K562 (cell line): ENCODE measurements around the gene EOMES.

Source experiments
- CBFB ChIP-seq: sonication (generic); formaldehyde crosslinking; IDR thresholded peaks from 2 replicates; pipeline ENCODE4 v1.4.0; 2020; ENCODE audit warnings: mild to moderate bottlenecking, missing genetic modification reagents
- CEBPB ChIP-seq: fragments of 450-650 bp; IDR thresholded peaks from 2 replicates; pipeline ENCODE4 v1.6.1; 2016; ENCODE audit warnings: missing genetic modification characterization, missing compliant biosample characterization
- CREB1 ChIP-seq, 2 experiments: sonication (generic) in 1 of 2; formaldehyde crosslinking in 1 of 2; IDR thresholded peaks; 2 replicates each; pipeline versions ENCODE4 v1.6.1 to v1.8.0; 2012 to 2022; ENCODE audit warnings: inconsistent platforms in 1 of 2, mild to moderate bottlenecking in 1 of 2, missing genetic modification reagents in 1 of 2, moderate library complexity in 1 of 2
- ESRRA ChIP-seq: fragments of 450-650 bp; IDR thresholded peaks from 2 replicates; pipeline ENCODE4 v1.6.1; 2014; ENCODE audit warnings: low read depth, mild to moderate bottlenecking, moderate library complexity, borderline replicate concordance
- FOXP1 ChIP-seq: sonication (generic); formaldehyde crosslinking; IDR thresholded peaks from 2 replicates; pipeline ENCODE4 v1.8.0; 2022; ENCODE audit warnings: mild to moderate bottlenecking, missing genetic modification reagents
- JUND ChIP-seq, 2 experiments: IDR thresholded peaks; 2 replicates in 1 of 2; 3 replicates in 1 of 2; pipeline ENCODE4 v1.6.1; 2011; ENCODE audit warnings: borderline replicate concordance in 2 of 2, low read depth in 2 of 2, low read length in 2 of 2, improper control_type of control experiment in 1 of 2, missing biosample characterization in 1 of 2, missing genetic modification characterization in 1 of 2, missing genetic modification reagents in 1 of 2
- KAT2B ChIP-seq: IDR thresholded peaks from one replicate; pipeline ENCODE4 v1.6.1; 2012; ENCODE audit warnings: low read depth, mild to moderate bottlenecking, control low read depth, inconsistent platforms, low read length, moderate library complexity
- MXI1 ChIP-seq: IDR thresholded peaks from 2 replicates; pipeline ENCODE4 v1.6.1; 2011; ENCODE audit warnings: low read depth, mild to moderate bottlenecking, improper control_type of control experiment, low read length
- SIN3B ChIP-seq: fragments of 450-650 bp; IDR thresholded peaks from 2 replicates; pipeline ENCODE4 v1.6.1; 2017; ENCODE audit warnings: low read depth, mild to moderate bottlenecking, moderate library complexity
- ZBTB1 ChIP-seq: sonication (generic); formaldehyde crosslinking; IDR thresholded peaks from 2 replicates; pipeline ENCODE4 v1.8.1; 2023; ENCODE audit warnings: missing genetic modification reagents, low read depth, mild to moderate bottlenecking, borderline replicate concordance
- ZNF76 ChIP-seq: fragments of 250-450 bp; sonication (Bioruptor Pico); IDR thresholded peaks from 2 replicates; pipeline ENCODE4 v1.4.0; 2020; ENCODE audit warnings: mild to moderate bottlenecking, moderate library complexity, borderline replicate concordance
- TF ChIP-seq, protein P1 (sequence below), 2 experiments: fragments of 450-650 bp; formaldehyde crosslinking in 1 of 2; IDR thresholded peaks; 2 replicates each; pipeline versions ENCODE4 v1.4.0 to v1.6.1; 2014 to 2020; ENCODE audit warnings: mild to moderate bottlenecking in 2 of 2, borderline replicate concordance in 1 of 2, low read depth in 1 of 2
- TF ChIP-seq, protein P2 (sequence below), 2 experiments: fragments of 450-650 bp in 1 of 2; sonication (generic) in 1 of 2; formaldehyde crosslinking in 1 of 2; IDR thresholded peaks in 1 of 2; conservative IDR thresholded peaks in 1 of 2; 2 replicates each; pipeline versions ENCODE4 v1.6.1 to v1.8.1; 2016 to 2023; ENCODE audit warnings: mild to moderate bottlenecking in 2 of 2, moderate library complexity in 2 of 2, inconsistent platforms in 1 of 2, missing genetic modification reagents in 1 of 2

DNA sequence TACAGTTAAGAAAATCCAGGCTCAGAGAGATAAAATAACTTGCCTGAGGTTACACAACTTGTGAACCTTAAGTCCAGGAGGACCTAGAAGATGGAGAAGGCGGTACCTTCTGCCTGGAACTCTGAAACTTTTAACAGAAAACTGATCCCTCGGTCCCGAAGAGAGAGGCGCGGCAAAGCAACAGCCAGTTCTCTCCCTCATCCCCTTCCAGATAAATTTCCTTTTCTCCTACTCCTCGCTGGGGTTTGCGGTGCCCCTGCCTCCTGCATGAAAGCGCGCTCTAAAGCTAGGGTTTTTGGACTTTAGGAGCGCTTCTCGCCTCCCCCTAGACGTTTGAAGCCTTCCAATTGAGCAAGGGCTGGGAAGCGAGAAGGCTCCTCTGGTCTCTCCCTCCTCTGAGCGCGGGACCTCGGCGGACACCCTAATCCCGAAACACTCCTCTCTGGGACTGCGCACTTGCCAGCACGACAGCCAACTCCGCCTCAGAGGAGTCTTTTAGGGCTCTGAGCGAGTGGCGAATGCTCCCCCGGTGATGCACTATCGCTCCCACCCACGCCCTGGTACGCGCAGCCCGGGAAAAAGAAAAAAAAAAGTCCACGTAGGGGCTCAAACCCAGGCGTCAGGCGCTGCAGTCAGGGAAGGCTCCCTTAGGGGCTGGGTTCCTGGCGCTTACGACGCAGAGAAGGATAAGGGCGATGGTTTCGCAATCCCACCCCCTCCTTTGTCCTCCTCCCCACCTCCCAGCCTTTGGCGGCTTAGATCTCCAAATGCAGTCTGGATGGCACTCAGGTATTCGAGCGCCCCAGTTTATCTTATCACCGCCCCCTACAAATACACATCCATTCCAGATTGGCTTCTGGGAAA lies 7.9 kb upstream of the EOMES start:
- TF ChIP-seq ZBTB1 (CRISPR knock-in tag), result no peak
- no peak for TF ChIP-seq JUND (IDR thresholded peaks at IDR 0.05; ENCODE audit: borderline replicate concordance, low read depth, low read length)
- no peak for TF ChIP-seq JUND (tag; IDR thresholded peaks at IDR 0.05; ENCODE audit: borderline replicate concordance, low read depth, low read length)
- TF ChIP-seq, protein P1, sequence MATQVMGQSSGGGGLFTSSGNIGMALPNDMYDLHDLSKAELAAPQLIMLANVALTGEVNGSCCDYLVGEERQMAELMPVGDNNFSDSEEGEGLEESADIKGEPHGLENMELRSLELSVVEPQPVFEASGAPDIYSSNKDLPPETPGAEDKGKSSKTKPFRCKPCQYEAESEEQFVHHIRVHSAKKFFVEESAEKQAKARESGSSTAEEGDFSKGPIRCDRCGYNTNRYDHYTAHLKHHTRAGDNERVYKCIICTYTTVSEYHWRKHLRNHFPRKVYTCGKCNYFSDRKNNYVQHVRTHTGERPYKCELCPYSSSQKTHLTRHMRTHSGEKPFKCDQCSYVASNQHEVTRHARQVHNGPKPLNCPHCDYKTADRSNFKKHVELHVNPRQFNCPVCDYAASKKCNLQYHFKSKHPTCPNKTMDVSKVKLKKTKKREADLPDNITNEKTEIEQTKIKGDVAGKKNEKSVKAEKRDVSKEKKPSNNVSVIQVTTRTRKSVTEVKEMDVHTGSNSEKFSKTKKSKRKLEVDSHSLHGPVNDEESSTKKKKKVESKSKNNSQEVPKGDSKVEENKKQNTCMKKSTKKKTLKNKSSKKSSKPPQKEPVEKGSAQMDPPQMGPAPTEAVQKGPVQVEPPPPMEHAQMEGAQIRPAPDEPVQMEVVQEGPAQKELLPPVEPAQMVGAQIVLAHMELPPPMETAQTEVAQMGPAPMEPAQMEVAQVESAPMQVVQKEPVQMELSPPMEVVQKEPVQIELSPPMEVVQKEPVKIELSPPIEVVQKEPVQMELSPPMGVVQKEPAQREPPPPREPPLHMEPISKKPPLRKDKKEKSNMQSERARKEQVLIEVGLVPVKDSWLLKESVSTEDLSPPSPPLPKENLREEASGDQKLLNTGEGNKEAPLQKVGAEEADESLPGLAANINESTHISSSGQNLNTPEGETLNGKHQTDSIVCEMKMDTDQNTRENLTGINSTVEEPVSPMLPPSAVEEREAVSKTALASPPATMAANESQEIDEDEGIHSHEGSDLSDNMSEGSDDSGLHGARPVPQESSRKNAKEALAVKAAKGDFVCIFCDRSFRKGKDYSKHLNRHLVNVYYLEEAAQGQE (IDR thresholded peaks at IDR 0.05; ENCODE audit: borderline replicate concordance), result no peak
- TF ChIP-seq, protein P1 (CRISPR knock-in tag; IDR thresholded peaks at IDR 0.05; ENCODE audit: low read depth), result no peak
- no peak for TF ChIP-seq MXI1
- TF ChIP-seq CEBPB (tag), result peak; percentile 69
- TF ChIP-seq, protein P2, sequence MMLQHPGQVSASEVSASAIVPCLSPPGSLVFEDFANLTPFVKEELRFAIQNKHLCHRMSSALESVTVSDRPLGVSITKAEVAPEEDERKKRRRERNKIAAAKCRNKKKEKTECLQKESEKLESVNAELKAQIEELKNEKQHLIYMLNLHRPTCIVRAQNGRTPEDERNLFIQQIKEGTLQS (IDR thresholded peaks at IDR 0.05), result no peak
- TF ChIP-seq, protein P2 (CRISPR knock-in tag; conservative IDR thresholded peaks at IDR 0.05), result no peak
- no peak for TF ChIP-seq SIN3B
- no peak for TF ChIP-seq ESRRA
- TF ChIP-seq ZNF76 (CRISPR knock-in tag), result no peak
- no peak for TF ChIP-seq FOXP1 (CRISPR knock-in tag)
- TF ChIP-seq KAT2B, result no peak
- TF ChIP-seq CBFB (CRISPR knock-in tag), result no peak
- TF ChIP-seq CREB1 (IDR thresholded peaks at IDR 0.05), result no peak
- TF ChIP-seq CREB1 (CRISPR knock-in tag; IDR thresholded peaks at IDR 0.05), result no peak
